ENCODE data around the gene MYO1B.

MYO1B gene

GRCh38 chr2:191245046-191245868, at the start of gene MYO1B:
Gene MYO1B, plus strand, starts transcription at chr2:191245404. Its CDS starts 31,492 bp downstream, at chr2:191276896.
- peak in 1 of 2 donors; percentile 53 for DNase-seq (ENCODE audit: low read depth in 2 of 2)

GRCh38 chr2:191197096-191197495, 48.1 kb upstream of the MYO1B start:
- no peak for DNase-seq (ENCODE audit: low read depth in 2 of 2)

- DNase-seq (ENCODE audit: low read depth in 2 of 2) = no peak
These were observed 46.9 kb upstream of the MYO1B start for GRCh38 chr2:191198271-191198670.

- DNase-seq (ENCODE audit: low read depth in 2 of 2) = no peak
These were observed 45.2 kb upstream of the MYO1B start for GRCh38 chr2:191199929-191200512.

- DNase-seq (ENCODE audit: low read depth in 2 of 2) = no peak
These were observed 44.3 kb upstream of the MYO1B start for GRCh38 chr2:191200910-191201309.

- no peak for DNase-seq (ENCODE audit: low read depth in 2 of 2)
These were observed 42.9 kb upstream of the MYO1B start for GRCh38 chr2:191202209-191202721.

- no peak for DNase-seq (ENCODE audit: low read depth in 2 of 2)
These were observed 42.3 kb upstream of the MYO1B start for GRCh38 chr2:191202881-191203397.

- DNase-seq (ENCODE audit: low read depth in 2 of 2) = no peak
These were observed 40.8 kb upstream of the MYO1B start for GRCh38 chr2:191204433-191204832.

- no peak for DNase-seq (ENCODE audit: low read depth in 2 of 2)
These were observed 38.4 kb upstream of the MYO1B start for GRCh38 chr2:191206613-191207471.

- no peak for DNase-seq (ENCODE audit: low read depth in 2 of 2)
These were observed 35.9 kb upstream of the MYO1B start for GRCh38 chr2:191209340-191209739.

GRCh38 chr2:191212119-191212518, 33.1 kb upstream of the MYO1B start:
- no peak for DNase-seq (ENCODE audit: low read depth in 2 of 2)

GRCh38 chr2:191213333-191213732, 31.9 kb upstream of the MYO1B start:
- DNase-seq (ENCODE audit: low read depth in 2 of 2) = no peak

GRCh38 chr2:191215230-191215629, 30.0 kb upstream of the MYO1B start:
- no peak for DNase-seq (ENCODE audit: low read depth in 2 of 2)

GRCh38 chr2:191215666-191216065, 29.5 kb upstream of the MYO1B start:
- no peak for DNase-seq (ENCODE audit: low read depth in 2 of 2)

- no peak for DNase-seq (ENCODE audit: low read depth in 2 of 2)
These were observed 27.6 kb upstream of the MYO1B start for GRCh38 chr2:191217580-191217979.

GRCh38 chr2:191218292-191218898, 26.8 kb upstream of the MYO1B start:
- peak in 1 of 2 donors; percentile 39 for DNase-seq (ENCODE audit: low read depth in 2 of 2)

- no peak for DNase-seq (ENCODE audit: low read depth in 2 of 2)
These were observed 24.5 kb upstream of the MYO1B start for GRCh38 chr2:191220671-191221070.

- no peak for DNase-seq (ENCODE audit: low read depth in 2 of 2)
These were observed 23.5 kb upstream of the MYO1B start for GRCh38 chr2:191221666-191222065.

- DNase-seq (ENCODE audit: low read depth in 2 of 2) = no peak
These were observed 22.7 kb upstream of the MYO1B start for GRCh38 chr2:191222507-191222906.

GRCh38 chr2:191222952-191223351, 22.3 kb upstream of the MYO1B start:
- DNase-seq (ENCODE audit: low read depth in 2 of 2) = no peak

- no peak for DNase-seq (ENCODE audit: low read depth in 2 of 2)
These were observed 20.1 kb upstream of the MYO1B start for GRCh38 chr2:191225126-191225525.

Measured in stimulated activated CD4-positive, alpha-beta T cell treated with anti-CD3 and anti-CD28 coated beads, Interleukin-15, amount 100 ng/mL, for 48 hours (primary cell).